Smooth muscle cell (in vitro differentiated cells): ENCODE measurements around the gene UBE2QL1. TPM values are rescaled to one million over a fixed set of nuclear protein-coding genes. Genes with fewer than 3 reads are reported as not detected.

ENCODE experiments used
- DNase-seq: peaks from one replicate; lab custom pipeline; 2025; ENCODE audit not compliant: unreplicated experiment; lab: John Stamatoyannopoulos, UW
- H2AFZ ChIP-seq: fragments of 200-600 bp; sonication (generic); 2 replicates; pipeline ENCODE4 v1.6.0; 2016; ENCODE audit warnings: antibody characterized with exemption, low read depth, mild to moderate bottlenecking
- H3F3A ChIP-seq: fragments of 200-600 bp; sonication (generic); 2 replicates; pipeline ENCODE4 v1.6.0; 2017; ENCODE audit warnings: antibody characterized with exemption, low read depth
- H3K27ac ChIP-seq: fragments of 200-600 bp; sonication (generic); 2 replicates; pipeline ENCODE4 v1.5.1; 2016; ENCODE audit warnings: low read depth, mild to moderate bottlenecking
- H3K27me3 ChIP-seq: fragments of 200-600 bp; sonication (generic); 2 replicates; pipeline ENCODE4 v1.6.1; 2016; ENCODE audit warnings: low read depth, mild to moderate bottlenecking
- H3K36me3 ChIP-seq: fragments of 200-600 bp; sonication (generic); 2 replicates; pipeline ENCODE4 v1.5.1; 2016; ENCODE audit warnings: low read depth
- H3K4me1 ChIP-seq: fragments of 200-600 bp; sonication (generic); 2 replicates; pipeline ENCODE4 v1.5.1; 2016; ENCODE audit warnings: low read depth
- H3K4me2 ChIP-seq: fragments of 200-600 bp; sonication (generic); 2 replicates; pipeline ENCODE4 v1.6.0; 2016; ENCODE audit warnings: mild to moderate bottlenecking
- H3K4me3 ChIP-seq: fragments of 200-600 bp; sonication (generic); 2 replicates; pipeline ENCODE4 v1.5.1; 2016; ENCODE audit warnings: mild to moderate bottlenecking
- H3K79me2 ChIP-seq: fragments of 200-600 bp; sonication (generic); 2 replicates; pipeline ENCODE4 v1.6.0; 2016; ENCODE audit warnings: low read depth, mild to moderate bottlenecking
- H3K9ac ChIP-seq: fragments of 200-600 bp; sonication (generic); 2 replicates; pipeline ENCODE4 v1.6.0; 2016; ENCODE audit warnings: low read depth
- H3K9me3 ChIP-seq: fragments of 200-600 bp; sonication (generic); replicated peaks from 2 replicates; pipeline ENCODE4 v1.5.1; 2016; ENCODE audit warnings: low read depth
- H4K20me1 ChIP-seq: fragments of 200-600 bp; sonication (generic); 2 replicates; pipeline ENCODE4 v1.6.0; 2016; ENCODE audit warnings: low read depth
- WGBS: methylation state at CpG from one replicate; pipeline ENCODE4 v1.1.7; 2016; ENCODE audit warnings: low lambda C conversion rate; 5-methylcytosine and 5-hydroxymethylcytosine counted together
- polyA plus RNA-seq: library from polyadenylated mRNA; unstranded; fragments of >200 nt; fragmentation: Nextera tagmentation; extraction: Ambion mirVana; gene quantifications from 2 replicates; pipeline ENCODE4 v1.2.1, GENCODE V29; 2016
- total RNA-seq: library from RNA; depleted of rRNA; stranded (reverse); fragments of >200 nt; gene quantifications from 2 replicates; pipeline ENCODE4 v1.2.3, GENCODE V29; 2014
- TF ChIP-seq, protein P1 (sequence below): fragments of 200-600 bp; sonication (generic); IDR thresholded peaks from 2 replicates; pipeline ENCODE4 v1.5.1; 2017; ENCODE audit warnings: borderline replicate concordance, mild to moderate bottlenecking, antibody characterized with exemption; ENCODE audit not compliant: insufficient read depth, poor library complexity, severe bottlenecking

UBE2QL1 gene
- total and polyA plus RNA-seq, 2 experiments from 2014 or later, result 1.2 to 1.3 TPM

GRCh38 chr5:6469836-6470235 is 21.2 kb downstream of the UBE2QL1 start:
- Histone ChIP-seq H3K36me3 (no peaks in the 10 kb centered on the region), H3K9me3 (no peaks in the 10 kb centered on the region), H3K4me1 (peaks cover 6% of the 10 kb centered on the region), H3K27me3 (peaks cover 18% of the 10 kb centered on the region), H3K27ac (no peak overlapping the region), H3K9ac (no peak overlapping the region), H3K4me2 (no peak overlapping the region), H3K4me3 (no peak overlapping the region), H4K20me1 (no peaks in the 10 kb centered on the region), H3K79me2 (no peaks in the 10 kb centered on the region), H3F3A (no peaks in the 10 kb centered on the region), H2AFZ (no peak overlapping the region)
- no peak for DNase-seq
- 95% methylated on average over 11 of the region's 11 CpGs for WGBS
- TF ChIP-seq, protein P1, sequence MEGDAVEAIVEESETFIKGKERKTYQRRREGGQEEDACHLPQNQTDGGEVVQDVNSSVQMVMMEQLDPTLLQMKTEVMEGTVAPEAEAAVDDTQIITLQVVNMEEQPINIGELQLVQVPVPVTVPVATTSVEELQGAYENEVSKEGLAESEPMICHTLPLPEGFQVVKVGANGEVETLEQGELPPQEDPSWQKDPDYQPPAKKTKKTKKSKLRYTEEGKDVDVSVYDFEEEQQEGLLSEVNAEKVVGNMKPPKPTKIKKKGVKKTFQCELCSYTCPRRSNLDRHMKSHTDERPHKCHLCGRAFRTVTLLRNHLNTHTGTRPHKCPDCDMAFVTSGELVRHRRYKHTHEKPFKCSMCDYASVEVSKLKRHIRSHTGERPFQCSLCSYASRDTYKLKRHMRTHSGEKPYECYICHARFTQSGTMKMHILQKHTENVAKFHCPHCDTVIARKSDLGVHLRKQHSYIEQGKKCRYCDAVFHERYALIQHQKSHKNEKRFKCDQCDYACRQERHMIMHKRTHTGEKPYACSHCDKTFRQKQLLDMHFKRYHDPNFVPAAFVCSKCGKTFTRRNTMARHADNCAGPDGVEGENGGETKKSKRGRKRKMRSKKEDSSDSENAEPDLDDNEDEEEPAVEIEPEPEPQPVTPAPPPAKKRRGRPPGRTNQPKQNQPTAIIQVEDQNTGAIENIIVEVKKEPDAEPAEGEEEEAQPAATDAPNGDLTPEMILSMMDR, result no peak

GRCh38 chr5:6470672-6471071 is 22.0 kb downstream of the UBE2QL1 start:
- no peak for DNase-seq
- 93% methylated on average over 4 of the region's 4 CpGs for WGBS
- no peak overlapping the region for H3K9ac ChIP-seq
- no peaks in the 10 kb centered on the region for H3K79me2 ChIP-seq
- no peaks in the 10 kb centered on the region for H3K9me3 ChIP-seq
- TF ChIP-seq, protein P1, result no peak
- H3K27me3 ChIP-seq, result peaks cover 18% of the 10 kb centered on the region
- peaks cover 6% of the 10 kb centered on the region for H3K4me1 ChIP-seq
- no peak overlapping the region for H3K4me3 ChIP-seq
- H4K20me1 ChIP-seq, result no peaks in the 10 kb centered on the region
- no peaks in the 10 kb centered on the region for H3F3A ChIP-seq
- no peak overlapping the region for H2AFZ ChIP-seq
- H3K27ac ChIP-seq, result no peak overlapping the region
- H3K36me3 ChIP-seq, result no peaks in the 10 kb centered on the region
- no peak overlapping the region for H3K4me2 ChIP-seq

DNA sequence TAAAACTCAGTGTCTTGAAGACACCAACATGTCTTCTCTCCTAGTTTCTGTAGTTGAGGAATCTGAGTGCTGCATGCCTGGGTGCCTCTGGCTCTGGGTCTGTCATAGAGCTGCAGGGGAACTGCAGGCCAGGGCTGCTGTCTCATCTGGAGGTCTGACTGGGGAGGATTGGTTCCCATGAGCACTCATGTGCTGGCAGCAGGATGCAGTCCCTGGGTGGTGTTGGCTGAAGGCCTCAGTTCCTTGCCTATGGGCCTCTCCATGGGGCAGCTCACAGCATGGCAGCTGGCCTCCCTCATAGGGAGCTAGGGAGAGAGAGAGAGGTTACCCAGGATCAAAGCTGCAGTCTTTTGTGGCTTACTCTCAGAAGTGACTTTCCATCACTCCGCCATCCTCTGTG is 22.6 kb downstream of the UBE2QL1 start:
- Histone ChIP-seq H3K79me2 (no peaks in the 10 kb centered on the region), H4K20me1 (no peaks in the 10 kb centered on the region), H3K27ac (no peak overlapping the region), H3K36me3 (no peaks in the 10 kb centered on the region), H3K9ac (no peak overlapping the region), H3F3A (no peaks in the 10 kb centered on the region), H3K4me2 (no peak overlapping the region), H3K4me3 (no peak overlapping the region), H3K27me3 (peaks cover 18% of the 10 kb centered on the region), H2AFZ (no peak overlapping the region), H3K4me1 (peaks cover 6% of the 10 kb centered on the region), H3K9me3 (no peaks in the 10 kb centered on the region)
- TF ChIP-seq, protein P1, result no peak
- 100% methylated on average over 1 of the region's 1 CpG for WGBS
- DNase-seq, result no peak

DNA sequence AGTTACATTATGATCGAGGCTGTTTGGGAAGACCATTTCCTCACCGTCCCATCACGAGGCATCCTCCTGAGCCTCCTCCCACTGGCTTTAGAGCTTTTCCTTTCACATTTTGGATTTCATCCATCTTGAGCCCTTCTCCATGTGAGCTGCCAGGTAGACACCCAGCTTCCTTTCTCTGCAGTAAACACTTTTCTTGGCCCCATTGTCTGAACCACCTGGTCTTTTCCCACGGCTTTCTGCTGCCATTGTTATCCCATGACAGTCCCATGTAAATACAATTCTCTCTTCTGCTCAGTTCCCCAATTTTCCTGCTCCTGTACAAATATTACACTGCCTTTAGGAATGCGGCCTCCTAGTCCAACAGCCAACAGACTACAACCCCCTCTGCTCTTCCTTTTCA is 24.1 kb downstream of the UBE2QL1 start:
- WGBS, result 89% methylated on average over 5 of the region's 5 CpGs
- Histone ChIP-seq H3K9ac (no peak overlapping the region), H3K36me3 (no peaks in the 10 kb centered on the region), H3K79me2 (no peaks in the 10 kb centered on the region), H2AFZ (no peak overlapping the region), H3K4me1 (no peaks in the 10 kb centered on the region), H3K4me3 (no peak overlapping the region), H3K27ac (no peak overlapping the region), H3K4me2 (no peak overlapping the region), H3F3A (no peaks in the 10 kb centered on the region), H4K20me1 (no peaks in the 10 kb centered on the region), H3K9me3 (no peaks in the 10 kb centered on the region), H3K27me3 (peaks cover 11% of the 10 kb centered on the region)
- TF ChIP-seq, protein P1, result no peak
- DNase-seq, result no peak
